WTC11 (cell line): Measurements from ENCODE around the gene TRNP1. TPM values are rescaled to one million over a fixed set of nuclear protein-coding genes. Genes with fewer than 3 reads are reported as not detected.
A peak's percentile ranks its signal among the peaks of the same experiment; 100 is the strongest.

ENCODE experiments used
- ATAC-seq: fragments of 200-7000 bp; cut with Tn5 transposase; 2 replicates; pipeline ENCODE4 v1.10.0; 2021; ENCODE audit warnings: mild to moderate bottlenecking, moderate library complexity
- CTCF ChIA-PET: fragments of 300-600 bp; sonication (Branson Sonifier 250); formaldehyde crosslinking; loops from one replicate; lab custom pipeline; 2021; ENCODE audit warnings: antibody characterized with exemption; lab: Charles Lee
- POLR2A ChIA-PET: fragments of 350-600 bp; sonication (Branson Sonifier 250); formaldehyde crosslinking; loops from one replicate; lab custom pipeline; 2021; ENCODE audit warnings: antibody characterized with exemption; lab: Charles Lee
- DNase-seq: peaks from one replicate; pipeline ENCODE4 v3.0.0; 2021; ENCODE audit warnings: low spot score
- H3K27ac Mint-ChIP-seq: 2 replicates; pipeline ENCODE4 v1.8.0; 2021; ENCODE audit warnings: mixed read lengths
- H3K27me3 Mint-ChIP-seq: 2 replicates; pipeline ENCODE4 v1.8.0; 2021; ENCODE audit warnings: low read depth, mild to moderate bottlenecking, moderate library complexity, mixed read lengths
- H3K36me3 Mint-ChIP-seq: 2 replicates; pipeline ENCODE4 v1.8.0; 2021; ENCODE audit warnings: mixed read lengths
- H3K4me1 Mint-ChIP-seq: 2 replicates; pipeline ENCODE4 v1.8.0; 2022; ENCODE audit warnings: mixed read lengths
- H3K4me3 Mint-ChIP-seq: 2 replicates; pipeline ENCODE4 v1.8.0; 2021; ENCODE audit warnings: mild to moderate bottlenecking, moderate library complexity, mixed read lengths
- H3K9me3 Mint-ChIP-seq: 2 replicates; pipeline ENCODE4 v1.8.0; 2021; ENCODE audit warnings: mixed read lengths
- ATF1 ChIP-seq: sonication (generic); formaldehyde crosslinking; IDR thresholded peaks from 2 replicates; pipeline ENCODE4 v1.8.1; 2023; ENCODE audit warnings: mild to moderate bottlenecking, moderate library complexity, missing genetic modification reagents
- CBFB ChIP-seq: sonication (generic); formaldehyde crosslinking; IDR thresholded peaks from 2 replicates; pipeline ENCODE4 v1.8.1; 2022; ENCODE audit warnings: mild to moderate bottlenecking, low read depth, missing genetic modification reagents
- ETV6 ChIP-seq: sonication (generic); formaldehyde crosslinking; IDR thresholded peaks from 2 replicates; pipeline ENCODE4 v1.8.1; 2022; ENCODE audit warnings: mild to moderate bottlenecking, missing genetic modification reagents
- FOXP1 ChIP-seq: sonication (generic); formaldehyde crosslinking; IDR thresholded peaks from 2 replicates; pipeline ENCODE4 v1.8.0; 2022; ENCODE audit warnings: missing genetic modification reagents, mild to moderate bottlenecking, moderate library complexity, borderline replicate concordance
- GABPB1 ChIP-seq: sonication (generic); formaldehyde crosslinking; IDR thresholded peaks from 2 replicates; pipeline ENCODE4 v1.8.1; 2023; ENCODE audit warnings: mild to moderate bottlenecking, missing genetic modification reagents
- GTF2I ChIP-seq: fragments of 250-450 bp; sonication (Bioruptor Pico); conservative IDR thresholded peaks from 2 replicates; pipeline ENCODE4 v1.4.0; 2021; ENCODE audit warnings: mild to moderate bottlenecking
- KAT7 ChIP-seq: sonication (generic); formaldehyde crosslinking; IDR thresholded peaks from 2 replicates; pipeline ENCODE4 v1.8.1; 2023; ENCODE audit warnings: missing genetic modification reagents, mild to moderate bottlenecking, borderline replicate concordance
- MYBL2 ChIP-seq: sonication (generic); formaldehyde crosslinking; IDR thresholded peaks from 2 replicates; pipeline ENCODE4 v1.8.1; 2023; ENCODE audit warnings: mild to moderate bottlenecking, moderate library complexity, missing genetic modification reagents
- NR1H2 ChIP-seq: sonication (generic); formaldehyde crosslinking; IDR thresholded peaks from 2 replicates; pipeline ENCODE4 v1.9.0; 2021; ENCODE audit warnings: mild to moderate bottlenecking, moderate library complexity, missing genetic modification reagents
- RORB ChIP-seq: fragments of 250-450 bp; sonication (Bioruptor Pico); IDR thresholded peaks from 2 replicates; pipeline ENCODE4 v1.9.0; 2021; ENCODE audit warnings: mild to moderate bottlenecking
- SMAD4 ChIP-seq: sonication (generic); formaldehyde crosslinking; IDR thresholded peaks from 2 replicates; pipeline ENCODE4 v1.8.0; 2022; ENCODE audit warnings: mild to moderate bottlenecking, missing genetic modification reagents
- TEAD1 ChIP-seq: sonication (generic); formaldehyde crosslinking; IDR thresholded peaks from 2 replicates; pipeline ENCODE4 v1.8.0; 2022; ENCODE audit warnings: mild to moderate bottlenecking, missing genetic modification reagents
- ZNF423 ChIP-seq: fragments of 250-450 bp; sonication (Bioruptor Pico); IDR thresholded peaks from 2 replicates; pipeline ENCODE4 v2.1.2; 2022; ENCODE audit warnings: mild to moderate bottlenecking, moderate library complexity
- total RNA-seq: library from RNA; stranded (reverse); gene quantifications from 3 replicates; pipeline ENCODE4 v1.2.3, GENCODE V29; 2021
- TF ChIP-seq, protein P1 (sequence below): sonication (generic); formaldehyde crosslinking; IDR thresholded peaks from 2 replicates; pipeline ENCODE4 v1.8.1; 2023; ENCODE audit warnings: mild to moderate bottlenecking, missing genetic modification reagents
- TF ChIP-seq, protein P2 (sequence below): sonication (generic); formaldehyde crosslinking; IDR thresholded peaks from 2 replicates; pipeline ENCODE4 v1.8.0; 2022; ENCODE audit warnings: mild to moderate bottlenecking, missing genetic modification reagents
- TF ChIP-seq, protein P3 (sequence below): fragments of 200-600 bp; IDR thresholded peaks from 2 replicates; pipeline ENCODE4 v1.8.0; 2022; ENCODE audit warnings: antibody characterized with exemption
- TF ChIP-seq, protein P4 (sequence below): sonication (generic); formaldehyde crosslinking; IDR thresholded peaks from 2 replicates; pipeline ENCODE4 v1.8.1; 2023; ENCODE audit warnings: mild to moderate bottlenecking, moderate library complexity, missing genetic modification reagents
- TF ChIP-seq, protein P5 (sequence below): fragments of 250-450 bp; sonication (Bioruptor Pico); IDR thresholded peaks from 2 replicates; pipeline ENCODE4 v1.8.0; 2021; ENCODE audit warnings: mild to moderate bottlenecking
- TF ChIP-seq, protein P6 (sequence below): sonication (generic); formaldehyde crosslinking; IDR thresholded peaks from 2 replicates; pipeline ENCODE4 v1.8.0; 2023; ENCODE audit warnings: mild to moderate bottlenecking, missing genetic modification reagents
- TF ChIP-seq, protein P7 (sequence below): sonication (generic); formaldehyde crosslinking; IDR thresholded peaks from 2 replicates; pipeline ENCODE4 v1.8.1; 2022; ENCODE audit warnings: mild to moderate bottlenecking, moderate library complexity, missing genetic modification reagents

The TRNP1 gene
- total RNA-seq, 1 experiment from 2014 or later = 37.6 TPM

DNA sequence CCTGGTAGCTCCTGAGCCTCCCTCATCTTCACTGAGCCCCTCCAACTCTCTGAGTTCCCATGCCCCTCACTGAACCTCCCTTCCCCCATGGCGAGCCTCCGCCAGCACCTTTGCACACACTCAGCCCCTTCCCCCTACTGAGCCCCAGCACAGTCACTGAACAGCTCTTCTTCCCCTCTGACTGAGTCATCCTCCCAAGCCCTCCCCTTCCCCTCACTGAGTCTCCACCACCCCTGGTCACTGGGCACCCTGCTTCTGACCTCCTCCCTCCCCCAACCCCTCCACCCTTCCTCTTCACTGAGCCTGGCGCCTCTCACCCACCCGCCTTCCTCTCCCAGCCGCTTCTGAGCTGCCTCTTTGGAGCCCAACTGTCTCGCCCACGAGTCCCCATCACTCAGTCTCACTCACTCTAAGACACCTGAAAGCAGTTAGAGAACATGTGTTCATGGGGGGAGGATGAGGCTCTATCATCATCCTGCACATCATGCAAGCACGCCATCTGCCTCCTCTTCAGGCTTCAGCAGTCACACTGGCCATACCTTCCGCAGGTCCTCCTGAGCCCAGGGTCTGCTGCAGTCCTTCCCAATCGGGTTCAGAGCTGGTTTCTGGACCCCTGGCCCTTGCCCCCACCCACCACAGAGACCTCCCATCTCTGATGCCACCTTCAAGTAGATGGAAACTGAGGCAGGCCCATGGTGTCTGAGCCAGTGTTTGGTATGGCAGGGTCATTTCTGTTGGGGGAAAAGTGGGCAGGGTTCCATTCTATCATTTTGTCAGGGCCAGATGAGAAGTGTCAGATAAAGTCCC, 2.0 kb upstream of the TRNP1 start:
- TF ChIP-seq NR1H2 (CRISPR knock-in tag) (no peak), GABPB1 (CRISPR knock-in tag) (peak; percentile 20; the same call in 1 of the 2 replicates)
- TF ChIP-seq, all 79 proteins: peak for 1
- POLR2A ChIA-PET = interaction anchor here (1.0 kb wide), 1 partner anchor 13 kb away, joined by 3 read pairs; no protein-coding TSS in a partner anchor
- H3K9me3 Mint-ChIP-seq = no peaks in the 10 kb centered on the region
- CTCF ChIA-PET = interaction anchor here (0.5 to 1.2 kb wide), 5 partner anchors 23 to 121 kb away, joined by 3 to 5 read pairs (median 4); no protein-coding TSS in a partner anchor
- H3K27ac Mint-ChIP-seq = no peak overlapping the region
- H3K4me1 Mint-ChIP-seq = peaks cover 38% of the 10 kb centered on the region
- no peak for ATAC-seq
- peaks cover 30% of the 10 kb centered on the region for H3K27me3 Mint-ChIP-seq
- peaks cover 11% of the 10 kb centered on the region for H3K36me3 Mint-ChIP-seq
- H3K4me3 Mint-ChIP-seq = peak overlapping the region; percentile 18; the same call in 1 of the 2 replicates
- no peak for DNase-seq

DNA sequence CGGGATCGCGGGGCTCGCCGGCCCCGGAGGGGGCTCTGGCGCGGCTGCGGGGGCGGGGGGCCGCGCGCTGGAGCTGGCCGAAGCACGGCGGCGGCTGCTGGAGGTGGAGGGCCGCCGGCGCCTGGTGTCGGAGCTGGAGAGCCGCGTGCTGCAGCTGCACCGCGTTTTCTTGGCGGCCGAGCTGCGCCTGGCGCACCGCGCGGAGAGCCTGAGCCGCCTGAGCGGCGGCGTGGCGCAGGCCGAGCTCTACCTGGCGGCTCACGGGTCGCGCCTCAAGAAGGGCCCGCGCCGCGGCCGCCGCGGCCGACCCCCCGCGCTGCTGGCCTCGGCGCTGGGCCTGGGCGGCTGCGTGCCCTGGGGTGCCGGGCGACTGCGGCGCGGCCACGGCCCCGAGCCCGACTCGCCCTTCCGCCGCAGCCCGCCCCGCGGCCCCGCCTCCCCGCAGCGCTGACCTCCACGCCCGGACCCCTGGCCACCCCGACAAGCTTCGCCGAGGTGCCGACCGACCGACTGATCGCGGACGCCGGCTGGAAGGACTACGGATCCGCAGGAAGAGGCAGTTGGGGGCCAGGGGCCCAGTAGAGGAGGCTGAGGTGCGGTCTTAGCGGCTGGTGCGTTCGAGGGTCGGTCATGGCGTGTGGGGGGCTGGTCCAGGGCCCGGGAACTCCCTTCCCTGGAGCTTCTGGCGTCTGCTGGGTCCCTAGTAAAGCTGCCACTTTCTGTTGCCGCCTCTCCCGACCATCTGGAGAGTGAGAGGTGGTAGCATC, 711 bp downstream of the TRNP1 start:
- no peak overlapping the region for H3K27ac Mint-ChIP-seq
- peaks cover 26% of the 10 kb centered on the region for H3K27me3 Mint-ChIP-seq
- H3K9me3 Mint-ChIP-seq = no peaks in the 10 kb centered on the region
- ATAC-seq (no peak), DNase-seq (no peak)
- TF ChIP-seq ZNF423 (CRISPR knock-in tag) (no peak), RORB (CRISPR knock-in tag) (no peak), ETV6 (0 out of 2 replicates have a peak, but pooled peaks have one; percentile 54), FOXP1 (peak; percentile 40; the same call in 1 of the 2 replicates), TEAD1 (no peak), MYBL2 (no peak), ATF1 (CRISPR knock-in tag) (no peak), SMAD4 (CRISPR knock-in tag) (no peak), KAT7 (CRISPR knock-in tag) (no peak), GTF2I (CRISPR knock-in tag) (no peak), CBFB (CRISPR knock-in tag) (no peak)
- TF ChIP-seq, protein P1, sequence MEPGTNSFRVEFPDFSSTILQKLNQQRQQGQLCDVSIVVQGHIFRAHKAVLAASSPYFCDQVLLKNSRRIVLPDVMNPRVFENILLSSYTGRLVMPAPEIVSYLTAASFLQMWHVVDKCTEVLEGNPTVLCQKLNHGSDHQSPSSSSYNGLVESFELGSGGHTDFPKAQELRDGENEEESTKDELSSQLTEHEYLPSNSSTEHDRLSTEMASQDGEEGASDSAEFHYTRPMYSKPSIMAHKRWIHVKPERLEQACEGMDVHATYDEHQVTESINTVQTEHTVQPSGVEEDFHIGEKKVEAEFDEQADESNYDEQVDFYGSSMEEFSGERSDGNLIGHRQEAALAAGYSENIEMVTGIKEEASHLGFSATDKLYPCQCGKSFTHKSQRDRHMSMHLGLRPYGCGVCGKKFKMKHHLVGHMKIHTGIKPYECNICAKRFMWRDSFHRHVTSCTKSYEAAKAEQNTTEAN = no peak
- TF ChIP-seq, protein P2, sequence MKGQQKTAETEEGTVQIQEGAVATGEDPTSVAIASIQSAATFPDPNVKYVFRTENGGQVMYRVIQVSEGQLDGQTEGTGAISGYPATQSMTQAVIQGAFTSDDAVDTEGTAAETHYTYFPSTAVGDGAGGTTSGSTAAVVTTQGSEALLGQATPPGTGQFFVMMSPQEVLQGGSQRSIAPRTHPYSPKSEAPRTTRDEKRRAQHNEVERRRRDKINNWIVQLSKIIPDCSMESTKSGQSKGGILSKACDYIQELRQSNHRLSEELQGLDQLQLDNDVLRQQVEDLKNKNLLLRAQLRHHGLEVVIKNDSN (CRISPR knock-in tag) = no peak
- TF ChIP-seq, protein P3, sequence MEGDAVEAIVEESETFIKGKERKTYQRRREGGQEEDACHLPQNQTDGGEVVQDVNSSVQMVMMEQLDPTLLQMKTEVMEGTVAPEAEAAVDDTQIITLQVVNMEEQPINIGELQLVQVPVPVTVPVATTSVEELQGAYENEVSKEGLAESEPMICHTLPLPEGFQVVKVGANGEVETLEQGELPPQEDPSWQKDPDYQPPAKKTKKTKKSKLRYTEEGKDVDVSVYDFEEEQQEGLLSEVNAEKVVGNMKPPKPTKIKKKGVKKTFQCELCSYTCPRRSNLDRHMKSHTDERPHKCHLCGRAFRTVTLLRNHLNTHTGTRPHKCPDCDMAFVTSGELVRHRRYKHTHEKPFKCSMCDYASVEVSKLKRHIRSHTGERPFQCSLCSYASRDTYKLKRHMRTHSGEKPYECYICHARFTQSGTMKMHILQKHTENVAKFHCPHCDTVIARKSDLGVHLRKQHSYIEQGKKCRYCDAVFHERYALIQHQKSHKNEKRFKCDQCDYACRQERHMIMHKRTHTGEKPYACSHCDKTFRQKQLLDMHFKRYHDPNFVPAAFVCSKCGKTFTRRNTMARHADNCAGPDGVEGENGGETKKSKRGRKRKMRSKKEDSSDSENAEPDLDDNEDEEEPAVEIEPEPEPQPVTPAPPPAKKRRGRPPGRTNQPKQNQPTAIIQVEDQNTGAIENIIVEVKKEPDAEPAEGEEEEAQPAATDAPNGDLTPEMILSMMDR = no peak
- TF ChIP-seq, protein P4, sequence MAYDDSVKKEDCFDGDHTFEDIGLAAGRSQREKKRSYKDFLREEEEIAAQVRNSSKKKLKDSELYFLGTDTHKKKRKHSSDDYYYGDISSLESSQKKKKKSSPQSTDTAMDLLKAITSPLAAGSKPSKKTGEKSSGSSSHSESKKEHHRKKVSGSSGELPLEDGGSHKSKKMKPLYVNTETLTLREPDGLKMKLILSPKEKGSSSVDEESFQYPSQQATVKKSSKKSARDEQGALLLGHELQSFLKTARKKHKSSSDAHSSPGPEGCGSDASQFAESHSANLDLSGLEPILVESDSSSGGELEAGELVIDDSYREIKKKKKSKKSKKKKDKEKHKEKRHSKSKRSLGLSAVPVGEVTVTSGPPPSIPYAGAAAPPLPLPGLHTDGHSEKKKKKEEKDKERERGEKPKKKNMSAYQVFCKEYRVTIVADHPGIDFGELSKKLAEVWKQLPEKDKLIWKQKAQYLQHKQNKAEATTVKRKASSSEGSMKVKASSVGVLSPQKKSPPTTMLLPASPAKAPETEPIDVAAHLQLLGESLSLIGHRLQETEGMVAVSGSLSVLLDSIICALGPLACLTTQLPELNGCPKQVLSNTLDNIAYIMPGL (CRISPR knock-in tag) = 0 out of 2 replicates have a peak, but pooled peaks have one; percentile 36
- TF ChIP-seq, protein P5, sequence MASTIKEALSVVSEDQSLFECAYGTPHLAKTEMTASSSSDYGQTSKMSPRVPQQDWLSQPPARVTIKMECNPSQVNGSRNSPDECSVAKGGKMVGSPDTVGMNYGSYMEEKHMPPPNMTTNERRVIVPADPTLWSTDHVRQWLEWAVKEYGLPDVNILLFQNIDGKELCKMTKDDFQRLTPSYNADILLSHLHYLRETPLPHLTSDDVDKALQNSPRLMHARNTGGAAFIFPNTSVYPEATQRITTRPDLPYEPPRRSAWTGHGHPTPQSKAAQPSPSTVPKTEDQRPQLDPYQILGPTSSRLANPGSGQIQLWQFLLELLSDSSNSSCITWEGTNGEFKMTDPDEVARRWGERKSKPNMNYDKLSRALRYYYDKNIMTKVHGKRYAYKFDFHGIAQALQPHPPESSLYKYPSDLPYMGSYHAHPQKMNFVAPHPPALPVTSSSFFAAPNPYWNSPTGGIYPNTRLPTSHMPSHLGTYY (CRISPR knock-in tag) = no peak
- TF ChIP-seq, protein P6, sequence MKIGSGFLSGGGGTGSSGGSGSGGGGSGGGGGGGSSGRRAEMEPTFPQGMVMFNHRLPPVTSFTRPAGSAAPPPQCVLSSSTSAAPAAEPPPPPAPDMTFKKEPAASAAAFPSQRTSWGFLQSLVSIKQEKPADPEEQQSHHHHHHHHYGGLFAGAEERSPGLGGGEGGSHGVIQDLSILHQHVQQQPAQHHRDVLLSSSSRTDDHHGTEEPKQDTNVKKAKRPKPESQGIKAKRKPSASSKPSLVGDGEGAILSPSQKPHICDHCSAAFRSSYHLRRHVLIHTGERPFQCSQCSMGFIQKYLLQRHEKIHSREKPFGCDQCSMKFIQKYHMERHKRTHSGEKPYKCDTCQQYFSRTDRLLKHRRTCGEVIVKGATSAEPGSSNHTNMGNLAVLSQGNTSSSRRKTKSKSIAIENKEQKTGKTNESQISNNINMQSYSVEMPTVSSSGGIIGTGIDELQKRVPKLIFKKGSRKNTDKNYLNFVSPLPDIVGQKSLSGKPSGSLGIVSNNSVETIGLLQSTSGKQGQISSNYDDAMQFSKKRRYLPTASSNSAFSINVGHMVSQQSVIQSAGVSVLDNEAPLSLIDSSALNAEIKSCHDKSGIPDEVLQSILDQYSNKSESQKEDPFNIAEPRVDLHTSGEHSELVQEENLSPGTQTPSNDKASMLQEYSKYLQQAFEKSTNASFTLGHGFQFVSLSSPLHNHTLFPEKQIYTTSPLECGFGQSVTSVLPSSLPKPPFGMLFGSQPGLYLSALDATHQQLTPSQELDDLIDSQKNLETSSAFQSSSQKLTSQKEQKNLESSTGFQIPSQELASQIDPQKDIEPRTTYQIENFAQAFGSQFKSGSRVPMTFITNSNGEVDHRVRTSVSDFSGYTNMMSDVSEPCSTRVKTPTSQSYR (CRISPR knock-in tag) = no peak
- TF ChIP-seq, protein P7, sequence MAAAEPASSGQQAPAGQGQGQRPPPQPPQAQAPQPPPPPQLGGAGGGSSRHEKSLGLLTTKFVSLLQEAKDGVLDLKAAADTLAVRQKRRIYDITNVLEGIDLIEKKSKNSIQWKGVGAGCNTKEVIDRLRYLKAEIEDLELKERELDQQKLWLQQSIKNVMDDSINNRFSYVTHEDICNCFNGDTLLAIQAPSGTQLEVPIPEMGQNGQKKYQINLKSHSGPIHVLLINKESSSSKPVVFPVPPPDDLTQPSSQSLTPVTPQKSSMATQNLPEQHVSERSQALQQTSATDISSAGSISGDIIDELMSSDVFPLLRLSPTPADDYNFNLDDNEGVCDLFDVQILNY (CRISPR knock-in tag) = no peak
- TF ChIP-seq, all 79 proteins: peak for 3
- peaks cover 11% of the 10 kb centered on the region for H3K36me3 Mint-ChIP-seq
- peaks cover 65% of the 10 kb centered on the region for H3K4me1 Mint-ChIP-seq
- POLR2A ChIA-PET = interaction anchor here (0.9 to 3.2 kb wide), 13 partner anchors 10 to 240 kb away, joined by 3 to 43 read pairs (median 7); partner anchors contain the start of gene TENT5B
- CTCF ChIA-PET = interaction anchor here (0.7 to 9.2 kb wide), 13 partner anchors 10 to 115 kb away, joined by 3 to 190 read pairs (median 5); partner anchors contain the start of genes KDF1 and TENT5B
- peak overlapping the region; percentile 81 for H3K4me3 Mint-ChIP-seq
